ENCODE measurements around the gene MDK. TPM values are rescaled to one million over a fixed set of nuclear protein-coding genes. Genes with fewer than 3 reads are reported as not detected.

MDK gene
- total RNA-seq, 2 experiments from 2014 or later = 5.5 to 6.5 TPM

GRCh38 chr11:46356924-46357482 lies 24.5 kb upstream of the MDK start:
- Mint-ChIP-seq H3K4me1 (ENCODE audit: low read depth) (peaks cover 71% of the 10 kb centered on the region), H3K9me3 (no peaks in the 10 kb centered on the region), H3K27ac (peak overlapping the region; percentile 73), H3K36me3 (ENCODE audit: low read depth) (peaks cover 42% of the 10 kb centered on the region), H3K4me3 (peak overlapping the region; percentile 45), H3K27me3 (no peaks in the 10 kb centered on the region)
- Histone ChIP-seq H3K27ac (ENCODE audit: low read depth in 1 of 2, low read length in 2 of 2) (peak overlapping the region in 1 of 2 donors; percentile 27), H3K9me3 (ENCODE audit: control insufficient read depth in 1 of 2, insufficient read depth in 1 of 2, low read length in 2 of 2) (no peaks in the 10 kb centered on the region), H3K4me1 (ENCODE audit: insufficient read depth, low read length) (peaks cover 79% of the 10 kb centered on the region), H3K4me3 (ENCODE audit: low read length) (no peak overlapping the region), H3K36me3 (ENCODE audit: insufficient read depth, low read length) (peaks cover 34% of the 10 kb centered on the region), H3K27me3 (ENCODE audit: control insufficient read depth in 1 of 2, insufficient read depth in 2 of 2, low read length in 2 of 2) (no peaks in the 10 kb centered on the region)
- no peak for TF ChIP-seq CTCF (IDR thresholded peaks at IDR 0.05)
- POLR2A ChIA-PET = no interaction called here
- CTCF ChIA-PET = interaction anchor here (1.0 to 1.9 kb wide), 3 partner anchors 10 to 27 kb away, joined by 3 to 9 read pairs (median 3); partner anchors contain the start of gene DGKZ
- ATAC-seq (ENCODE audit: poor library complexity) (no peak), DNase-seq (no peak)
- intact Hi-C loops (cut with DNase I, micrococcal nuclease) = no loop called here

- Mint-ChIP-seq H3K27ac (peak overlapping the region; percentile 73), H3K4me1 (ENCODE audit: low read depth) (peaks cover 70% of the 10 kb centered on the region), H3K4me3 (no peak overlapping the region), H3K27me3 (no peaks in the 10 kb centered on the region), H3K36me3 (ENCODE audit: low read depth) (peaks cover 39% of the 10 kb centered on the region), H3K9me3 (no peaks in the 10 kb centered on the region)
- TF ChIP-seq CTCF (IDR thresholded peaks at IDR 0.05) = no peak
- peaks cover 38% of the 10 kb centered on the region for H3K36me3 ChIP-seq (ENCODE audit: insufficient read depth, low read length)
- no peak for ATAC-seq (ENCODE audit: poor library complexity)
- H3K4me3 ChIP-seq (ENCODE audit: low read length) = no peak overlapping the region
- H3K27me3 ChIP-seq (ENCODE audit: control insufficient read depth in 1 of 2, insufficient read depth in 2 of 2, low read length in 2 of 2) = no peaks in the 10 kb centered on the region
- peaks cover 79% of the 10 kb centered on the region for H3K4me1 ChIP-seq (ENCODE audit: insufficient read depth, low read length)
- POLR2A ChIA-PET = interaction anchor here (2.0 to 2.2 kb wide), 2 partner anchors 8 to 10 kb away, joined by 6 to 10 read pairs; partner anchors contain the start of gene DGKZ
- no peaks in the 10 kb centered on the region for H3K9me3 ChIP-seq (ENCODE audit: control insufficient read depth in 1 of 2, insufficient read depth in 1 of 2, low read length in 2 of 2)
- no peak for DNase-seq
- CTCF ChIA-PET = interaction anchor here (1.2 to 1.3 kb wide), 2 partner anchors 9 to 11 kb away, joined by 3 to 7 read pairs; partner anchors contain the start of gene DGKZ
- H3K27ac ChIP-seq (ENCODE audit: low read depth in 1 of 2, low read length in 2 of 2) = peak overlapping the region; percentile 3 to 27
- intact Hi-C loops (cut with DNase I, micrococcal nuclease) = no loop called here
Measured at GRCh38 chr11:46357483-46357936, 24.0 kb upstream of the MDK start.

GRCh38 chr11:46359953-46360352 lies 21.5 kb upstream of the MDK start:
- Histone ChIP-seq H3K27ac (ENCODE audit: low read depth in 1 of 2, low read length in 2 of 2) (no peak overlapping the region), H3K4me1 (ENCODE audit: insufficient read depth, low read length) (peaks cover 78% of the 10 kb centered on the region), H3K36me3 (ENCODE audit: insufficient read depth, low read length) (peaks cover 45% of the 10 kb centered on the region), H3K4me3 (ENCODE audit: low read length) (no peak overlapping the region), H3K27me3 (ENCODE audit: control insufficient read depth in 1 of 2, insufficient read depth in 2 of 2, low read length in 2 of 2) (no peaks in the 10 kb centered on the region), H3K9me3 (ENCODE audit: control insufficient read depth in 1 of 2, insufficient read depth in 1 of 2, low read length in 2 of 2) (no peaks in the 10 kb centered on the region)
- POLR2A ChIA-PET = interaction anchor here (0.8 to 2.7 kb wide), 3 partner anchors 8 to 19 kb away, joined by 4 to 26 read pairs (median 22); no protein-coding TSS in a partner anchor
- peak overlapping the region; percentile 58 for H3K4me3 Mint-ChIP-seq
- DNase-seq (no peak), ATAC-seq (ENCODE audit: poor library complexity) (no peak)
- H3K36me3 Mint-ChIP-seq (ENCODE audit: low read depth) = peaks cover 32% of the 10 kb centered on the region
- CTCF ChIA-PET = interaction anchor here (1.0 to 3.4 kb wide), 3 partner anchors 8 to 12 kb away, joined by 3 to 40 read pairs (median 7); partner anchors contain the start of gene DGKZ
- no peak for TF ChIP-seq CTCF (IDR thresholded peaks at IDR 0.05)
- intact Hi-C loops (cut with DNase I, micrococcal nuclease) = no loop called here
- peak overlapping the region; percentile 91 for H3K27ac Mint-ChIP-seq
- H3K27me3 Mint-ChIP-seq = no peaks in the 10 kb centered on the region
- H3K9me3 Mint-ChIP-seq = no peaks in the 10 kb centered on the region
- peaks cover 64% of the 10 kb centered on the region for H3K4me1 Mint-ChIP-seq (ENCODE audit: low read depth)

Data from CD4-positive, alpha-beta T cell (primary cell).